ENCODE results near the gene CRTC1.

DNA sequence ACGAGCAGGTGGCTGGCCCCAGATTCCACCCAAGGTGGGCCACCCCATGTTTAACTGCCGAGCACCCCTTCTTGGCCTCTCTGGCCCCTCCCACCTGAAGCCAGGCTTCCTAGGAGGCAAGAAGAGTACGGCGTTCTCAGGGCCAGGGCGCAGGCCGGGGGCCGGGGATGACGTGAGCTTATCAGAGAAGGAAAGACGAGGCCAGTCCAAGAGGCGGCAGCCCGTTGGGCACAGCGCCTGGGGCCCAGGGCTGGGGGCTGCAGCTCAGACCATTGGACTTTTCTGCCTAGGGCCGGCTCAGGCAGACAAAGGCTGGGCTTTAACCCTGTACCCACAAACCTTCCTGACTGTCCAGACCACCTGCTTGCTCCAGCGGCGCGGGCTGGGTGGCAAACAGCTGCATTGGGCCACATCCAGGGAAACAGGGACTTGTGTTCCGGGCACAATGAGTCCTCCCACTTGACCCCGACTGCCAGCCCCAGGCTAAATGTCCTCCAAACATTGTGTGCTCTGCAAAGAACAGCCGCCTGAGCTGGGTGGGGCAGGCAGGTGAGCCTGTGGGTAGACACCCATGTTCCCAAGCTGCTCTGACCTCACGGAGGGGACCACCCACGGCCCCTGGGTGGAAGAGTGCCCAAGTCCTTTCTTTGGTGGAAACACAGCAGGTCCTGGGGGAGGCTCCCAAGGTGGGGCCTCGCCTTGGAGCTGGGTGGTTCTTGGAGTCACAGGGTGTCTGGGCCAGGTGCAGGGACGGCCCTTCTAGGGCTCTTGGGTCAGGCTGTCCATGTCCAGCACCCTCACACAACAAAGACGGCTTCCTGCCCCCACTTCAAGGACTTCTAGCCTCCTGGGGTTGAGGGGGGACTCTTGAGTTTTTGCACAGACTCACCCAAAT, 85.8 kb downstream of the CRTC1 start:
- TF ChIP-seq, protein P1, sequence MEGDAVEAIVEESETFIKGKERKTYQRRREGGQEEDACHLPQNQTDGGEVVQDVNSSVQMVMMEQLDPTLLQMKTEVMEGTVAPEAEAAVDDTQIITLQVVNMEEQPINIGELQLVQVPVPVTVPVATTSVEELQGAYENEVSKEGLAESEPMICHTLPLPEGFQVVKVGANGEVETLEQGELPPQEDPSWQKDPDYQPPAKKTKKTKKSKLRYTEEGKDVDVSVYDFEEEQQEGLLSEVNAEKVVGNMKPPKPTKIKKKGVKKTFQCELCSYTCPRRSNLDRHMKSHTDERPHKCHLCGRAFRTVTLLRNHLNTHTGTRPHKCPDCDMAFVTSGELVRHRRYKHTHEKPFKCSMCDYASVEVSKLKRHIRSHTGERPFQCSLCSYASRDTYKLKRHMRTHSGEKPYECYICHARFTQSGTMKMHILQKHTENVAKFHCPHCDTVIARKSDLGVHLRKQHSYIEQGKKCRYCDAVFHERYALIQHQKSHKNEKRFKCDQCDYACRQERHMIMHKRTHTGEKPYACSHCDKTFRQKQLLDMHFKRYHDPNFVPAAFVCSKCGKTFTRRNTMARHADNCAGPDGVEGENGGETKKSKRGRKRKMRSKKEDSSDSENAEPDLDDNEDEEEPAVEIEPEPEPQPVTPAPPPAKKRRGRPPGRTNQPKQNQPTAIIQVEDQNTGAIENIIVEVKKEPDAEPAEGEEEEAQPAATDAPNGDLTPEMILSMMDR (IDR thresholded peaks at IDR 0.05): no peak
- TF ChIP-seq POLR2A (IDR thresholded peaks at IDR 0.05): no peak

Measured in uterus (tissue), 2 donors.